Gastrocnemius medialis (tissue), 4 donors: ENCODE data around the gene DCTD.

ENCODE experiments used
- POLR2A ChIP-seq, 2 donors: fragments of 450-650 bp; IDR thresholded peaks; one replicate each; pipeline ENCODE4 v1.6.1; 2017; ENCODE audit warnings: antibody characterized with exemption in 2 of 2, mild to moderate bottlenecking in 2 of 2, moderate library complexity in 2 of 2
- TF ChIP-seq, protein P1 (sequence below), 5 experiments: fragments of 450-650 bp in 3 of 5; fragments of 200-600 bp in 2 of 5; sonication (generic) in 2 of 5; IDR thresholded peaks in 4 of 5; conservative IDR thresholded peaks in 1 of 5; 1 replicate in 4 of 5; 2 replicates in 1 of 5; pipeline ENCODE4 v1.5.1; 2016 to 2019; ENCODE audit warnings: antibody characterized with exemption in 5 of 5, mild to moderate bottlenecking in 3 of 5, moderate library complexity in 3 of 5

DNA sequence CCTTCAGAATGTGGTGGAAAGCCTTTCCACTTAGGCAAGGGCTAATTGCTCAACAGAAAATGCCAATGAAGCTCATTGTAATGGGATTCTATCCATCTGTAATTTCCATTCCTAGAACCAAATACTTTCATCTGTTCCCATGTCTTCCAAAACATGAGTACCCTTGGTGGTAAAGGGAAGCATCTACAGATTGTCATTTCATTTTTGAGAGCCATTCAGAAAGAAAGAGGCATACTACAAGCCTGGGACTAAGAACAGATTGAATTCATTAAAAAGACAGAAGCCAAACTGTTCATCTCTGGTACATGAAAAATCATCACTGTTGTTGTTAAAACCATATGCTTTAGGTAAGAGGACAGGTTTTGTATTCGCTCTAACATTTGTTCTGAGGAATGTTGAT, 43.6 kb upstream of the DCTD start:
- TF ChIP-seq, protein P1, sequence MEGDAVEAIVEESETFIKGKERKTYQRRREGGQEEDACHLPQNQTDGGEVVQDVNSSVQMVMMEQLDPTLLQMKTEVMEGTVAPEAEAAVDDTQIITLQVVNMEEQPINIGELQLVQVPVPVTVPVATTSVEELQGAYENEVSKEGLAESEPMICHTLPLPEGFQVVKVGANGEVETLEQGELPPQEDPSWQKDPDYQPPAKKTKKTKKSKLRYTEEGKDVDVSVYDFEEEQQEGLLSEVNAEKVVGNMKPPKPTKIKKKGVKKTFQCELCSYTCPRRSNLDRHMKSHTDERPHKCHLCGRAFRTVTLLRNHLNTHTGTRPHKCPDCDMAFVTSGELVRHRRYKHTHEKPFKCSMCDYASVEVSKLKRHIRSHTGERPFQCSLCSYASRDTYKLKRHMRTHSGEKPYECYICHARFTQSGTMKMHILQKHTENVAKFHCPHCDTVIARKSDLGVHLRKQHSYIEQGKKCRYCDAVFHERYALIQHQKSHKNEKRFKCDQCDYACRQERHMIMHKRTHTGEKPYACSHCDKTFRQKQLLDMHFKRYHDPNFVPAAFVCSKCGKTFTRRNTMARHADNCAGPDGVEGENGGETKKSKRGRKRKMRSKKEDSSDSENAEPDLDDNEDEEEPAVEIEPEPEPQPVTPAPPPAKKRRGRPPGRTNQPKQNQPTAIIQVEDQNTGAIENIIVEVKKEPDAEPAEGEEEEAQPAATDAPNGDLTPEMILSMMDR (IDR thresholded peaks at IDR 0.05 in 4 of 5, conservative IDR thresholded peaks at IDR 0.05 in 1 of 5), result no peak
- TF ChIP-seq POLR2A (IDR thresholded peaks at IDR 0.05), result no peak
